Left ventricle myocardium inferior (tissue), 1 donor: ENCODE measurements around the gene TCTN2. TPM values are rescaled to one million over a fixed set of nuclear protein-coding genes. Genes with fewer than 3 reads are reported as not detected.

Source experiments
- DNase-seq: peaks from one replicate; pipeline ENCODE4 v3.0.0-alpha.2; 2020
- H3K27ac ChIP-seq: fragments of 200-600 bp; replicated peaks from 2 replicates; pipeline ENCODE4 v1.8.0; 2021
- H3K27me3 ChIP-seq: fragments of 200-600 bp; 2 replicates; pipeline ENCODE4 v1.8.0; 2021; ENCODE audit warnings: low read depth
- H3K36me3 ChIP-seq: fragments of 200-600 bp; 2 replicates; pipeline ENCODE4 v1.8.0; 2021
- H3K4me1 ChIP-seq: fragments of 200-600 bp; 2 replicates; pipeline ENCODE4 v1.8.0; 2021
- H3K4me3 ChIP-seq: fragments of 200-600 bp; 2 replicates; pipeline ENCODE4 v1.8.0; 2021; ENCODE audit warnings: mild to moderate bottlenecking, moderate library complexity
- H3K9me3 ChIP-seq: fragments of 200-600 bp; replicated peaks from 2 replicates; pipeline ENCODE4 v1.8.0; 2021
- intact Hi-C: fragments of 100-400 bp; cut with micrococcal nuclease; formaldehyde crosslinking; loops from one replicate; pipeline ENCODE4 v1.11.0; 2022
- total RNA-seq: library from RNA; stranded (reverse); fragmentation: NEBNext Ultra II Directional; extraction: Animal tissue kit (Norgen Biotek cat#: 25700); gene quantifications from one replicate; pipeline ENCODE4 v1.2.1, GENCODE V29; 2021
- TF ChIP-seq, protein P1 (sequence below): fragments of 200-600 bp; IDR thresholded peaks from 2 replicates; pipeline ENCODE4 v1.8.0; 2021; ENCODE audit warnings: antibody characterized with exemption, mild to moderate bottlenecking, borderline replicate concordance
- donor health status: DM: no; HTN: yes; CAD: no; lungs with severe emphysema.

The TCTN2 gene
- total RNA-seq, 1 donor from 2014 or later = 3.9 TPM

GRCh38 chr12:123717350-123717749 lies 46.4 kb downstream of the TCTN2 start:
- intact Hi-C loops = no loop called here

DNA sequence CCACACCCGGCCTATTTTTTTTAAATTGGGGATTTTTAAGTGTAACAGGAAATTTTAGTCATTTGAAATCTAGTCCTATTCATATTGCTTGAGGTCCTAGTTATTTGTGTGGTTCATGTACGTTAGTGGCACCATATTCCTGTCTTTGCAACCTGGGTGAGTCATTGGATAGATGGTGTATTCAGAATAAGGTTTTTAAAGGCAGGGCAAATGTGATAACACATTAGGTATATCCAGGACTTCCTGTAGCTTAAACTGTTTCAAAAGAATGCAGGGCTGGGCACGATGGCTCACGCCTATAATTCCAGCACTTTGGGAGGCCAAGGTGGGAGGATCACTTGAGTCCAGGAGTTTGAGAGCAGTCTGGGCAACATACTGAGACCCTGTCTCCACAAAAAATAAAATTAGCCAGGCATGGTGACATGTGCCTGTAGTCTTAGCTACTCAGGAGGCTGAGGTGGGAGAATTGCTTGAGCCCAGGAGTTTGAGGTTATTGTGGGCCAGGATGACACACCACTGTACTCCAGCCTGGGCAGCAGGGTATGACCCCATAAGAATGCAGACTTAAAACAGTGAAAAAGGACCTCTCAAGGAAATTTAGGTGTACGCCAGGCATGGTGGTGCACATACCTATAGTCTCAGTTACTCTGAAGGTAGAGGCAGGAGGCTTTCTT lies 49.4 kb downstream of the TCTN2 start:
- TF ChIP-seq, protein P1, sequence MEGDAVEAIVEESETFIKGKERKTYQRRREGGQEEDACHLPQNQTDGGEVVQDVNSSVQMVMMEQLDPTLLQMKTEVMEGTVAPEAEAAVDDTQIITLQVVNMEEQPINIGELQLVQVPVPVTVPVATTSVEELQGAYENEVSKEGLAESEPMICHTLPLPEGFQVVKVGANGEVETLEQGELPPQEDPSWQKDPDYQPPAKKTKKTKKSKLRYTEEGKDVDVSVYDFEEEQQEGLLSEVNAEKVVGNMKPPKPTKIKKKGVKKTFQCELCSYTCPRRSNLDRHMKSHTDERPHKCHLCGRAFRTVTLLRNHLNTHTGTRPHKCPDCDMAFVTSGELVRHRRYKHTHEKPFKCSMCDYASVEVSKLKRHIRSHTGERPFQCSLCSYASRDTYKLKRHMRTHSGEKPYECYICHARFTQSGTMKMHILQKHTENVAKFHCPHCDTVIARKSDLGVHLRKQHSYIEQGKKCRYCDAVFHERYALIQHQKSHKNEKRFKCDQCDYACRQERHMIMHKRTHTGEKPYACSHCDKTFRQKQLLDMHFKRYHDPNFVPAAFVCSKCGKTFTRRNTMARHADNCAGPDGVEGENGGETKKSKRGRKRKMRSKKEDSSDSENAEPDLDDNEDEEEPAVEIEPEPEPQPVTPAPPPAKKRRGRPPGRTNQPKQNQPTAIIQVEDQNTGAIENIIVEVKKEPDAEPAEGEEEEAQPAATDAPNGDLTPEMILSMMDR = no peak
- Histone ChIP-seq H3K27ac (no peak overlapping the region), H3K4me3 (no peak overlapping the region), H3K27me3 (no peaks in the 10 kb centered on the region), H3K36me3 (peaks cover 50% of the 10 kb centered on the region), H3K9me3 (no peaks in the 10 kb centered on the region), H3K4me1 (peaks cover 14% of the 10 kb centered on the region)
- intact Hi-C loops = no loop called here
- no peak for DNase-seq

More at GRCh38 chr12:123717350-123717749, 46.4 kb downstream of the TCTN2 start:
- TF ChIP-seq, protein P1 = no peak
- no peak for DNase-seq
- H3K4me3 ChIP-seq = no peak overlapping the region
- H3K9me3 ChIP-seq = no peaks in the 10 kb centered on the region
- no peaks in the 10 kb centered on the region for H3K27me3 ChIP-seq
- H3K36me3 ChIP-seq = peaks cover 26% of the 10 kb centered on the region
- H3K27ac ChIP-seq = no peak overlapping the region
- H3K4me1 ChIP-seq = peaks cover 43% of the 10 kb centered on the region

DNA sequence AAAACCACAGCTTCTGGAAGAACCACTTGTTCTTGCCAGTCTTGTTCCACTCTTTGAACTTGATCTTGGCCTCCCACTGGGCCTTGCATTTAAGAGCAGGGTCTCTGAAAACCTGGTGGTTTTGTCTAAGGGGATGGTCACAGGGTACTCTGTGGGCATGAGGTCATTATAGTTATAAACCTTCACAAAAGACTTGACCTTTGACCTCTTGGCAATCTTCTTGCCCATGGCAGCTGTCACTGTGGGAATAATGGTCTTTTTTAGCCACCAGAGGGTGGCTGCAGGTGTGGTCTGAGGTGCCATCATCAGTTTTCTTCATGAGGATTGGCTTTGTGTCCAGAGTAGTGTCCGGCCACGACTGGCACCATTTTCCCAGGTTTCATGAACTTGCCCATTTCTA lies 50.3 kb downstream of the TCTN2 start:
- intact Hi-C loops = no loop called here
- no peak for DNase-seq
- TF ChIP-seq, protein P1 = no peak
- Histone ChIP-seq H3K27ac (no peak overlapping the region), H3K4me1 (peaks cover 12% of the 10 kb centered on the region), H3K36me3 (peaks cover 59% of the 10 kb centered on the region), H3K4me3 (no peak overlapping the region), H3K27me3 (no peaks in the 10 kb centered on the region), H3K9me3 (no peaks in the 10 kb centered on the region)

GRCh38 chr12:123723011-123723410 lies 52.1 kb downstream of the TCTN2 start:
- H3K36me3 ChIP-seq = peaks cover 76% of the 10 kb centered on the region
- TF ChIP-seq, protein P1 = no peak
- no peak overlapping the region for H3K4me3 ChIP-seq
- H3K9me3 ChIP-seq = no peaks in the 10 kb centered on the region
- intact Hi-C loops = no loop called here
- H3K4me1 ChIP-seq = peaks cover 12% of the 10 kb centered on the region
- no peak for DNase-seq
- H3K27me3 ChIP-seq = no peaks in the 10 kb centered on the region
- no peak overlapping the region for H3K27ac ChIP-seq

DNA sequence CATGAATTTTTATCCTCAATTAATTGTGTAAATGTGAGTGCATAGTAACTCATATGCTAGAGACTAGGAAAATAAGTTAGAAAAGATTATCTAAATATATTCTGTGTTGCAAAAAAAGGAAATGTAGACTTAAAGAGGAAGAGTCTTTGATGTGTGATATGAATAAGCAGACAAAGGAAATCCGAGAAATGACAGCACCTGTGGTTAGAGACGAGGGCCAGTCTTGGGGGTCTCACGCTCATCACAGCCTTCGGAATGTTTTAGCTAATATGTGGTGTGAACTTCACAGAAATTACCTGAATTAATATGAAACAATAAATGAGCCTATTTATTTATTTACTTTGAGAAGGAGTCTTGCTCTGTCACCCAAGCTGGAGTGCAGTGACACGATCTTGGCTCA lies 52.9 kb downstream of the TCTN2 start:
- no peaks in the 10 kb centered on the region for H3K9me3 ChIP-seq
- H3K27me3 ChIP-seq = no peaks in the 10 kb centered on the region
- no peak overlapping the region for H3K27ac ChIP-seq
- TF ChIP-seq, protein P1 = no peak
- no peak overlapping the region for H3K4me3 ChIP-seq
- H3K4me1 ChIP-seq = peaks cover 12% of the 10 kb centered on the region
- no peak for DNase-seq
- H3K36me3 ChIP-seq = peaks cover 83% of the 10 kb centered on the region
- intact Hi-C loops = no loop called here
